HepG2 (cell line): Measurements from ENCODE around the gene ZNF32. TPM values are rescaled to one million over a fixed set of nuclear protein-coding genes. Genes with fewer than 3 reads are reported as not detected.

ENCODE experiments used
- ATAC-seq: fragments of 200-7000 bp; cut with Tn5 transposase; 3 replicates; pipeline ENCODE4 v1.9.1; 2020; ENCODE audit warnings: mild to moderate bottlenecking, moderate library complexity
- BruUV-seq: library from RNA; stranded (reverse); fragments of 400-500 nt; replicated peaks from 2 replicates; lab custom pipeline; 2021; lab: Mats Ljungman, UMichigan
- CTCF ChIA-PET: fragments of 300-600 bp; formaldehyde crosslinking; extraction: SDS; loops from one replicate; lab custom pipeline; 2021; ENCODE audit warnings: low total read pairs, inconsistent platforms, low intra/inter-chr PET ratio; lab: Yijun Ruan, JAX
- POLR2A ChIA-PET: fragments of 350-600 bp; sonication (Branson Sonifier 250); formaldehyde crosslinking; loops from one replicate; lab custom pipeline; 2020; ENCODE audit warnings: antibody characterized with exemption, inconsistent platforms; lab: Yijun Ruan, JAX
- DNase-seq: peaks from one replicate; pipeline ENCODE4 v3.0.0-alpha.2; 2015; ENCODE audit warnings: low spot score
- FAIRE-seq: peaks from 3 replicates; lab custom pipeline; 2011; peaks lifted over from hg19 to GRCh38; lab: Jason Lieb, UNC
- H2AFZ ChIP-seq: one replicate; pipeline ENCODE4 v1.6.1; 2011; ENCODE audit warnings: low read length, inconsistent platforms
- H3K27ac ChIP-seq: fragments of 300-600 bp; 3 replicates; pipeline ENCODE4 v1.8.0; 2011; ENCODE audit warnings: mixed run types, mild to moderate bottlenecking, mixed read lengths, low read length, inconsistent platforms; ENCODE audit not compliant: insufficient read depth; ENCODE audit errors: extremely low read length
- H3K27me3 ChIP-seq, 2 experiments: fragments of 200-600 bp in 1 of 2; 2 replicates in 1 of 2; 3 replicates in 1 of 2; pipeline versions ENCODE4 v1.6.0 to v1.8.0; 2011; ENCODE audit warnings: low read length in 2 of 2, mild to moderate bottlenecking in 2 of 2, moderate library complexity in 2 of 2, inconsistent platforms in 1 of 2; ENCODE audit not compliant: insufficient read depth in 2 of 2, control insufficient read depth in 1 of 2
- H3K36me3 ChIP-seq, 2 experiments: fragments of 200-600 bp in 1 of 2; replicated peaks in 1 of 2; 2 replicates in 1 of 2; 3 replicates in 1 of 2; pipeline versions ENCODE4 v1.5.1 to v1.8.0; 2011; ENCODE audit warnings: low read length in 2 of 2, inconsistent platforms in 1 of 2; ENCODE audit not compliant: insufficient read depth in 2 of 2, control insufficient read depth in 1 of 2
- H3K4me1 ChIP-seq: 2 replicates; pipeline ENCODE4 v1.5.1; 2012; ENCODE audit warnings: low read length, inconsistent platforms; ENCODE audit not compliant: insufficient read depth
- H3K4me2 ChIP-seq: 2 replicates; pipeline ENCODE4 v1.6.0; 2011; ENCODE audit warnings: low read depth, low read length, inconsistent platforms
- H3K4me3 ChIP-seq, 3 experiments: fragments of 200-600 bp in 1 of 3; sonication (generic), shearing (Covaris generic) in 1 of 3; replicated peaks in 1 of 3; 2 replicates each; pipeline ENCODE4 v1.5.1; 2011 to 2016; ENCODE audit warnings: low read length in 3 of 3, inconsistent platforms in 2 of 3, low read depth in 2 of 3, mild to moderate bottlenecking in 2 of 3, control low read depth in 1 of 3, mixed read lengths in 1 of 3; ENCODE audit not compliant: insufficient read depth in 1 of 3
- H3K79me2 ChIP-seq: one replicate; pipeline ENCODE4 v1.6.1; 2011; ENCODE audit warnings: low read length, inconsistent platforms; ENCODE audit not compliant: insufficient read depth
- H3K9ac ChIP-seq: 2 replicates; pipeline ENCODE4 v1.6.0; 2011; ENCODE audit warnings: mild to moderate bottlenecking, low read depth, low read length, inconsistent platforms; ENCODE audit not compliant: insufficient read depth
- H3K9me3 ChIP-seq: 2 replicates; pipeline ENCODE4 v1.5.1; 2012; ENCODE audit warnings: mild to moderate bottlenecking, low read length
- H4K20me1 ChIP-seq: 2 replicates; pipeline ENCODE4 v1.6.0; 2011; ENCODE audit warnings: inconsistent platforms, mild to moderate bottlenecking, low read length, moderate library complexity; ENCODE audit not compliant: insufficient read depth
- ARID3A ChIP-seq: IDR thresholded peaks from 2 replicates; pipeline ENCODE4 v1.6.1; 2012; ENCODE audit warnings: low read depth, low read length, improper control_type of control experiment
- CEBPB ChIP-seq: IDR thresholded peaks from 2 replicates; pipeline ENCODE4 v1.6.1; 2011; ENCODE audit warnings: low read depth, low read length, improper control_type of control experiment, borderline replicate concordance
- CEBPG ChIP-seq: IDR thresholded peaks from 2 replicates; pipeline ENCODE4 v1.6.1; 2016
- HNF4A ChIP-seq: sonication (generic); formaldehyde crosslinking; IDR thresholded peaks from 2 replicates; pipeline ENCODE4 v1.4.0; 2020; ENCODE audit warnings: missing genetic modification reagents
- SP1 ChIP-seq, 2 experiments: fragments of 450-650 bp in 1 of 2; sonication (generic) in 1 of 2; formaldehyde crosslinking in 1 of 2; IDR thresholded peaks; 2 replicates each; pipeline versions ENCODE4 v1.4.0 to v1.6.1; 2016 to 2020; ENCODE audit warnings: missing genetic modification reagents in 1 of 2
- ZBTB33 ChIP-seq: sonication (generic); formaldehyde crosslinking; IDR thresholded peaks from 2 replicates; pipeline ENCODE4 v1.4.0; 2020; ENCODE audit warnings: missing genetic modification reagents
- WGBS: methylation state at CpG from one replicate; pipeline ENCODE4 v1.1.6; 2017; ENCODE audit warnings: low lambda C conversion rate; 5-methylcytosine and 5-hydroxymethylcytosine counted together
- in situ Hi-C: cut with HindIII; loops from 2 replicates; pipeline ENCODE4 v1.10.0; 2017; ENCODE audit warnings: low pct_unique_long_range_greater_than_20kb; ENCODE audit not compliant: extremely low pct_ligation_motif_present
- intact Hi-C: fragments of 100-400 bp; cut with micrococcal nuclease; formaldehyde crosslinking; loops from one replicate; pipeline ENCODE4 v1.10.0; 2022; ENCODE audit not compliant: unreplicated experiment
- polyA plus RNA-seq, 8 experiments: library from polyadenylated mRNA; depleted of rRNA in 3 of 8; stranded (reverse) in 7 of 8; unstranded in 1 of 8; fragments of >200 nt; fragmentation: Illumina TruSeq in 4 of 8; extraction: Trizol in 4 of 8; gene quantifications; 2 replicates each; pipeline versions ENCODE4 v1.2.1 to v1.2.3, GENCODE V29; 2011 to 2016; ENCODE audit warnings: low read depth in 4 of 8, missing spikeins in 1 of 8, mixed read lengths in 1 of 8; ENCODE audit not compliant: insufficient read depth in 1 of 8
- total RNA-seq, 5 experiments: library from RNA; depleted of rRNA; stranded (reverse); fragments of >200 nt; fragmentation: Illumina TruSeq; extraction: Trizol; gene quantifications; 2 replicates each; pipeline ENCODE4 v1.2.3, GENCODE V29; 2016; ENCODE audit warnings: low read depth in 1 of 5

Gene ZNF32
- total and polyA plus RNA-seq, 2 of the 13 experiments (the other 11 are each of a cell fraction or from before 2014, with no cell fraction given) = 12.5 to 16.9 TPM

GRCh38 chr10:43647576-43647975 is 1.1 kb downstream of the ZNF32 start:
- H3K79me2 ChIP-seq = no peaks in the 10 kb centered on the region
- no peak overlapping the region for H2AFZ ChIP-seq
- H3K27ac ChIP-seq = no peak overlapping the region
- 0 out of 5 replicates have a peak, but pooled peaks cover 0 to 4% of the 10 kb centered on the region in 2 experiments for H3K36me3 ChIP-seq
- TF ChIP-seq SP1 (IDR thresholded peaks at IDR 0.05) (no peak), SP1 (CRISPR knock-in tag; IDR thresholded peaks at IDR 0.05) (no peak), CEBPG (CRISPR knock-in tag) (0 out of 2 replicates have a peak, but pooled peaks have one; percentile 23), ARID3A (no peak), HNF4A (peak; percentile 22; the same call in 1 of the 2 replicates), CEBPB (peak; percentile 52; the same call in 1 of the 2 replicates), ZBTB33 (CRISPR knock-in tag) (peak; percentile 89)
- in situ Hi-C loops = no loop called here
- peak; percentile 4; the same call in 1 of the 3 replicates for ATAC-seq
- intact Hi-C loops = no loop called here
- no peaks in the 10 kb centered on the region for H4K20me1 ChIP-seq
- no peak overlapping the region for H3K9ac ChIP-seq
- no peaks in the 10 kb centered on the region for H3K9me3 ChIP-seq
- DNase-seq = peak; percentile 18
- 72% methylated on average over 6 of the region's 6 CpGs for WGBS
- peaks cover 3 to 8% of the 10 kb centered on the region in 2 experiments; a peak in 4 of 5 replicates for H3K27me3 ChIP-seq
- H3K4me2 ChIP-seq = peak overlapping the region; percentile 84
- peak overlapping the region in 1 of 3 experiments; percentile 68; a peak in 2 of 6 replicates for H3K4me3 ChIP-seq
- FAIRE-seq = no peak
- ChIA-PET CTCF (no interaction called here), POLR2A (interaction anchor here (2.2 kb wide), 1 partner anchor 41 kb away, joined by 4 read pairs; no protein-coding TSS in a partner anchor)
- peaks cover 22% of the 10 kb centered on the region for H3K4me1 ChIP-seq
- no TSS peak for BruUV-seq
